ENCODE results near the gene CTNND2. TPM values are rescaled to one million over a fixed set of nuclear protein-coding genes. Genes with fewer than 3 reads are reported as not detected.
A peak's percentile ranks its signal among the peaks of the same experiment; 100 is the strongest.

CTNND2 gene
- total RNA-seq, 1 experiment from 2014 or later, result 7.0 TPM

DNA sequence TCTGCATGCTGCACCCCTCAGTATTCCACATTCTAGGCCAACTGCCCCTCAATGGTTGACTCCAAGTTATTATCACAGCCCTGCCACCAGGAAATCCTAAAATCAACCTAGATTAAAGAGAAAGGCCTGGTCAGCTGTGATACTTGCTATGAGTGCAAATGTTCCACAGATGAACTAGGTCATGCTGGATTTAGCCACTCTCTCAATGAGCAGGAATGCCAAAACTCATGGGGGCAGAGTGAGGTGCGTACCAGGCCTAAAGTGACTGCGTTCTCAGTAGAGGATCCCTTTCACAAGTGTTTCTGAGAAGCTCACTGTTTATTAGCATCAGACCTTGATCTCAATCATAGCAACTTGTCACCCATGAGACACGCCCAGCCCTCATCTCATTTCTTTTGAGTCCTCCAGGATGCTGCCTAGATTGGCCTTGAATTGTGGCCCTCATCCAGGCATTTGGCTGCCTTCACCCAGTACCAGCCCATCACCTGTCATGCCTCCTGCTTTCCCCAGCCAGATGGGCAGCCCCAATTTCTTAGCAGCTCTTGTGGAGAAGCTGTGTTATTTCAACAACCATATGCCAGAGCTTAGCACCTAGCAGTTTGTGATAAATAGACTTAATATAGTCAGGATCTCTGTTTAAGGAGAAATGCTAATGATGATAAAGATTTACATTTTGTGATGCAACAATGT lies 383.9 kb downstream of the CTNND2 start:
- no peaks in the 10 kb centered on the region for H3K23me2 ChIP-seq (ENCODE audit: insufficient read length, low read depth, low read length, poor library complexity, severe bottlenecking)
- H3K27me3 ChIP-seq (ENCODE audit: insufficient read depth, low read length), result no peaks in the 10 kb centered on the region
- TF ChIP-seq, protein P1, sequence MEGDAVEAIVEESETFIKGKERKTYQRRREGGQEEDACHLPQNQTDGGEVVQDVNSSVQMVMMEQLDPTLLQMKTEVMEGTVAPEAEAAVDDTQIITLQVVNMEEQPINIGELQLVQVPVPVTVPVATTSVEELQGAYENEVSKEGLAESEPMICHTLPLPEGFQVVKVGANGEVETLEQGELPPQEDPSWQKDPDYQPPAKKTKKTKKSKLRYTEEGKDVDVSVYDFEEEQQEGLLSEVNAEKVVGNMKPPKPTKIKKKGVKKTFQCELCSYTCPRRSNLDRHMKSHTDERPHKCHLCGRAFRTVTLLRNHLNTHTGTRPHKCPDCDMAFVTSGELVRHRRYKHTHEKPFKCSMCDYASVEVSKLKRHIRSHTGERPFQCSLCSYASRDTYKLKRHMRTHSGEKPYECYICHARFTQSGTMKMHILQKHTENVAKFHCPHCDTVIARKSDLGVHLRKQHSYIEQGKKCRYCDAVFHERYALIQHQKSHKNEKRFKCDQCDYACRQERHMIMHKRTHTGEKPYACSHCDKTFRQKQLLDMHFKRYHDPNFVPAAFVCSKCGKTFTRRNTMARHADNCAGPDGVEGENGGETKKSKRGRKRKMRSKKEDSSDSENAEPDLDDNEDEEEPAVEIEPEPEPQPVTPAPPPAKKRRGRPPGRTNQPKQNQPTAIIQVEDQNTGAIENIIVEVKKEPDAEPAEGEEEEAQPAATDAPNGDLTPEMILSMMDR (conservative IDR thresholded peaks at IDR 0.05), result no peak
- no peak overlapping the region for H2BK20ac ChIP-seq (ENCODE audit: low read depth, low read length, poor library complexity, severe bottlenecking)
- no peak for DNase-seq
- H2BK15ac ChIP-seq (ENCODE audit: low read depth, low read length), result no peak overlapping the region
- H3K9ac ChIP-seq (ENCODE audit: extremely low read depth, insufficient read length, low read length), result no peak overlapping the region
- H3K18ac ChIP-seq (ENCODE audit: insufficient read length, low read depth, low read length), result no peak overlapping the region
- H3K27ac ChIP-seq (ENCODE audit: insufficient read length, low read depth, low read length), result no peak overlapping the region
- no peak overlapping the region for H3K56ac ChIP-seq (ENCODE audit: insufficient read length, low read depth, low read length)
- no peak overlapping the region for H4K5ac ChIP-seq (ENCODE audit: insufficient read length, low read depth, low read length)
- H2AFZ ChIP-seq (ENCODE audit: low read length), result no peak overlapping the region
- Mint-ChIP-seq H3K27ac (peak overlapping the region in 1 of 3 experiments; percentile 69; a peak in 2 of 7 replicates), H3K4me3 (no peak overlapping the region), H3K4me1 (peaks cover 18% of the 10 kb centered on the region in 2 experiments), H3K36me3 (ENCODE audit: insufficient read depth in 1 of 3, low read depth in 3 of 3) (no peaks in the 10 kb centered on the region), H3K9me3 (no peaks in the 10 kb centered on the region), H3K27me3 (ENCODE audit: low read depth) (no peaks in the 10 kb centered on the region)
- no peak overlapping the region for H3K23ac ChIP-seq (ENCODE audit: insufficient read length, low read depth, low read length)
- H3K79me1 ChIP-seq (ENCODE audit: insufficient read depth, low read depth, low read length, poor library complexity, severe bottlenecking), result no peaks in the 10 kb centered on the region
- no peak overlapping the region for H3K4ac ChIP-seq (ENCODE audit: low read depth, low read length)
- no peak overlapping the region for H2BK5ac ChIP-seq (ENCODE audit: insufficient read length, low read length)
- no peak overlapping the region for H2BK12ac ChIP-seq (ENCODE audit: insufficient read length, low read depth, low read length)
- peaks cover 7% of the 10 kb centered on the region; the same call in 1 of the 2 replicates for H3K4me1 ChIP-seq (ENCODE audit: insufficient read depth, low read length)
- H3K14ac ChIP-seq (ENCODE audit: insufficient read depth, low read length), result no peak overlapping the region
- WGBS (ENCODE audit: extremely low coverage, insufficient read length, low lambda C conversion rate), result no CpG with 5 or more reads among the region's 3 CpGs
- no peak overlapping the region for H2AK5ac ChIP-seq (ENCODE audit: insufficient read length, low read length)
- H4K8ac ChIP-seq (replicated peaks; ENCODE audit: insufficient read length, low read depth, low read length), result no peak overlapping the region
- no peak overlapping the region for H3T11ph ChIP-seq (ENCODE audit: low read length)
- no peak overlapping the region for H3K4me2 ChIP-seq (ENCODE audit: insufficient read depth, insufficient read length, low read length)
- no peaks in the 10 kb centered on the region for H4K20me1 ChIP-seq (ENCODE audit: control insufficient read depth, insufficient read depth, insufficient read length)
- no peaks in the 10 kb centered on the region for H3K79me2 ChIP-seq (ENCODE audit: insufficient read depth, low read length)
- H4K91ac ChIP-seq (ENCODE audit: insufficient read length, low read depth, low read length), result no peak overlapping the region
- no peak overlapping the region for H2BK120ac ChIP-seq (ENCODE audit: low read depth, low read length, poor library complexity, severe bottlenecking)
- no peaks in the 10 kb centered on the region for H3K9me3 ChIP-seq (ENCODE audit: control insufficient read depth, low read depth, low read length)
